HG03108 (cell line): ENCODE measurements around the gene NRIP3.
"Not testable (repeated sequence)": the region's sequence is repeated elsewhere in the genome, so short reads cannot be mapped to it uniquely, and the experiment has no call there.

ENCODE experiments used
- ATAC-seq: cut with Tn5 transposase; IDR thresholded peaks from one replicate; pipeline ENCODE4 v1.9.1; 2021; ENCODE audit warnings: moderate library complexity; ENCODE audit not compliant: unreplicated experiment

NRIP3 gene

DNA sequence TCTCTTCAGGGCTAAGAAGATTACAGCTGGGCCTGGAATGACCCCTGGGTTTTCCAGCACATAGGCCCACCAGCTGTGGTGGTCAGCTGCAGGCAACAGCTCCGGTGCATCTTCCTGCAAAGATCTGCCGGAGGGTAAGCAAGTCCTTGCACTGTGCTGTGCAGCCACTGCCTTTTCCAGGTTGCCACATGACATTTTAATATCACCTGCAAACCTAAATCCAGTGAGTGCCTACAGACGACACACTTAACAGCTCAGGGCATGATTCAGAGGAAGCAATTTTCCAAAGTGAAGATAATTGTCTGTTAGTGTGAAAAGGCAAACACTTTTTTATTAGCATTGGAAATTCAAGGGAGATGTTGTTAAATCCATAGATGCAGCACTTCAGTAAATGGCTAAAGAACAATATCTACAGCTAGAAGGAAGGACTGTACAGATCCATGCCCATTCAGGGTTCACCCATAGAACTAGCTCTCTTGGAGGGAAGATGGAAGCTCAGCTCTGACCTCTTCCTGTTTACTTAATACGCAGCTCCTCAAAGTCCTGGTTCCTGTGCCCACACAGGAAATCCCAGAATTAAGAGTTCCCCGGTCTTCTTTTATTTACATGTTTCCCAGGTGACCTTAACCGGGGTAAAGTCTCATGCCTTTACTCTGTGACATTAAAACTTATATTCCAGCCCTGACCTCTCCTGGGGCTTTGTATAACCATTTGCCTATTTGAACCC lies 13.3 kb upstream of the NRIP3 start:
- ATAC-seq = no peak

DNA sequence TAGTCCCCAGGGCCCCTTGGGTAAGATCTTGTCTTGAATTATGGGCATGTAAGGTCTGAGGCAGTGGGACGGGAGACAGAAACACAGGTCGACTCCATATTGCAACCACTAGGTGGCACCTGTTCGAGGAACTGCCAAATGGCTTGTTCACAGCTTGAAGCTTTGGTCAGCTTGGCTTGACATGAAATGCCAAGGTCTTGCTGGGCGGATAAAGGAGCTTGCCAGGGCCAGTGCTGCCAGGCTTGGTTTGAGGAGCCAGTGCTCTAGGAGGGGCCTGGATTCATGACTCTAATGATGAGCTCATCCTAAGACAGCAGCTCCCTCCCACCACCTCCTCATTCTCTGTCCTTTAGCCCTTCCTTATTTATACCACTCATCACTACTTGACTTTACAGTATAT lies 11.9 kb upstream of the NRIP3 start:
- peak; percentile 65 for ATAC-seq

DNA sequence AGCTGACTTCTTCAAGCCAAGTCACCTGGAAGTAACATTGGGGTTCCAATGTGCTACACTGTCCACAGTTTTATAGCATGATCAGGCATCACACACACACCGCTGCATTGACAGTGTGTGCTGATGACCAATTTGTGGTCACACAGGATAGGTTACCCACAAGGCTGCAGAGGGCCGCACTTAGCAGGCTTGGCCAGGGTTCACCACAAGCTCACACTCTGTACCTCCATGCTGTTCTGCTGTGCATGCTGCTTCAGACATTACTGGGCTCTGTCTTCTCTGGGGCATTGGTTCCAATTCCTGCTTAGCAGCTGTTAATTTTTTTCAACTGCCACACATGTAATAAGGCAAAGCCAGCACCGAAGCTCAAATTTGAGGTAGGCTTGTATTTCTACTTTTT lies 11.0 kb upstream of the NRIP3 start:
- no peak for ATAC-seq

DNA sequence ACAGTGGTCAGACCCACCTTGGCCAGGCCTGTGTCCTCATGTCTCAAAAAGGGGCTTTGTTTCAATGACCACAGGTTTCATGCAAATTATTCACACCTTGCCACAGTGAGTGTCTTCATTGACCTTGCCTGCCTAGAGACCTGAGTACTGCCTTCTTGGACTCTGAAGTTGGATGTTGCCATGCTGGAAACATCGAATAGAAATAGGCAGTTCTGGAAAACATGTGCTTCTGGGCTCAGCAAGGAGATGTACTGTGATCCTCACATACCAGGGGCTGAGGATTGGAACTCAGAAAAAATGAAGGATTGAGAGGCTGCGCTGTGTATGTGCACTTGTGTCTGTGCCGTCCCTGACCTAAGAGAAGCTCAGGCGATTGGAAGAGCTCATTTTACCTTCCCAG lies 9.6 kb upstream of the NRIP3 start:
- no peak for ATAC-seq

DNA sequence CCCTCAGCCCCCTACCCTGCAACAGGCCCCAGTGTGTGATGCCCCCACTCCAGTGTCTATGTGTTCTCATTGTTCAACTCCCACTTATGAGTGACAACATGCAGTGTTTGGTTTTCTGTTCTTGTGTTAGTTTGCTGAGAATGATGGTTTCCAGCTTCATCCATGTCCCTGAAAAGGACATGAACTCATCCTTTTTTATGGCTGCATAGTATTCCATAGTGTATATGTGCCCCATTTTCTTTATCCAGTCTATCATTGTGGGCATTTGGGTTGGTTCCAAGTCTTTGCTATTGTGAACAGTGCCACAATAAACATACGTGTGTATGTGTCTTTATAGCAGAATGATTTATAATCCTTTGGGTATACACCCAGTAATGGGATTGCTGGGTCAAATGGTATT lies 5.7 kb upstream of the NRIP3 start:
- ATAC-seq = not testable (repeated sequence)

DNA sequence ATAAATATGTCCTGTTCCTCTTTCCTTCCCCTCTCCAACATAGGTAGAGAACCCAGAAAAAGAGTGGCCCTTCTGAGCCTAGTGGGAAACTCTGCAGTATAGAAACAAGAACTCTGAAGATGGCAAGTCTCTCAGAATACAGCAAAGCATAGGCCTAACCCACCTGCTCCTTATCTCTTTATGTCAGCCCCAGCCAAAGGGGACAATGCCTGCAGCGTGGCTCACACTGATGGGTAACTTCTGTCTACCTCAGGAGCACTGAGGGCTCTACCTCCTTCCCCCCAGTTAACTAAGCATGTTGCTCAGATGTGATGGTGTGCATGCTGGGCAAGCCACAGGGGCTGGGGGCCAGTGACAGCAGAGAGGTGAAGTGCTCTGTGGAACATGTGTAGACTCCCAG lies 4.9 kb upstream of the NRIP3 start:
- no peak for ATAC-seq

DNA sequence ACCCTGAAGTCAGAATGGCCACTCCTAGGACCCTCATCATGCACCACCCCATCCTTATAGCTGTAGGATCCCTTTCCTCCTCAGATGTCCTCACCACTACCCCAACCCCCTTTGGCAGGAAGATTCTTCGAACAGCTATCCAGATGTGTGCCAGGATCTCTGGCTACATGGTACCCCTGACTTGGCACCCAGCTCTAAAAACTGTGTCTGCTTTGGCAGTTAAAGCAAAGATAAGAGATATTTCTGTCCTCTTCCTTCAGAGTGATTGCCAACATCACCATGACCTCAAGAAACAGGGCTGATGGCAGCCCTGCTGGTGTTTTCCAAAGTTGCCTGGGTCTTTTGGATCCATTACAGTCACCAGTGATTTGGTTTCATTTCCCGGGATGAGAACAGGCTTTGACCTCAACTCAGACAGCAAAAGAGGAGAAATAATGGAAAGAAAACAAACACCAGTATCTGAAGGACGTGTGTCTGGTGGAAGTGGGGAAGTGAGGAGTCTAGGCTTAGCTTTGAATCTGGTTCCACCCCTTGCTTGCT lies 4.3 kb upstream of the NRIP3 start:
- ATAC-seq = no peak

DNA sequence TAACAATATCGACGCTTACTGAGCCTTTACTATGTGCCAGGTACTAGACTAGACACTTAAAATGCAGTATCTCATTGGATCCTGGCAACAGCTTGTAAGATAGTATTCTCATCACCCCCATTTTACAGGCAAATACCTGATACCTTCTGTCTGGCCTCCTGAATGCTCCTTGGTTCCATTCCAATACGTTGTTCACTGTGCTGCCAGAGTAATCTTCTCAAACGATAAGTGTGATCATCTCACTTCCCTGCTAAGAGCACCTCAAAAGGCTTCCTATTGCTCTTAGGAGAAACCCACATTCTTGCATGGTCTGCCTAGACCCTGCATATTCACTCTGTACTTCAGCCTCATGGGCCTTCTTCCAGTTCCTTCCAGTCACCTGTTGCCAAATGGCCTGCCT lies 1.3 kb upstream of the NRIP3 start:
- no peak for ATAC-seq

DNA sequence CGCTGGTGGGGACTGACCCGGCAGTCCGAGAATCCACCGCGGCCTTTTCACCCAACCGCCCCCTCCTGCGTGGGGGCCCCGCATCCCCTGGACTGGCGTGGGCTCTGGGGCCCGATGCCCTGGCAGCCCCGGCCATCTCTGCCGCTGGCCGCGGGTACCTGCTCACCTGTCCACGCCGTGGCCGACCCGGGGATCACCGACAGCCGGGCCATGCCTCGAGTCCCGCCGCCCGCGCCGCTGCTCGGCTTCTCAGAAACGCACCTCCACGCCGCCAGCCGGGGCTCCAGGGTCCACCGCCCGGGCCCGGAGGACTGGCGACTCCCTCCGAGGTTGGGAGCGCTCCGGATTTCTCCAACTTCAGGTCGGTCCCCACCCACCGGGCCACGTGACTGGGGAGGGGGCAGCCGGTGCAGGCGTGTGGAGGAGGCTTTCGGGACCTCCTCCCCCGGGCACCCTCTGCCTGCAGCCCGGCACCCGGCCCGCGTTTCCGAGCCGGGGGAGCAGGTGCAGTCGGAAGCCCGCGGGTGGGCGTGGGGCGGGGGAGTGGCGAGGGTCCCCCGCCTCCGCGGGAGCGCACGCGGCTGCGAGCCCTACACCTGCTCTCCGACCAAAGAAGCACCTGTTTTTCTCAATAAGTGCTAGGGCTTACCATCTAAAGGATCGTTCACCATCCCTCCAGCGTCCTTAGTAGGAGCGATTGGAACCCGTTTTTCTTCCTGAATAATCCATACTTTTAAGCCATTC lies 554 bp upstream of the NRIP3 start:
- ATAC-seq = no peak

DNA sequence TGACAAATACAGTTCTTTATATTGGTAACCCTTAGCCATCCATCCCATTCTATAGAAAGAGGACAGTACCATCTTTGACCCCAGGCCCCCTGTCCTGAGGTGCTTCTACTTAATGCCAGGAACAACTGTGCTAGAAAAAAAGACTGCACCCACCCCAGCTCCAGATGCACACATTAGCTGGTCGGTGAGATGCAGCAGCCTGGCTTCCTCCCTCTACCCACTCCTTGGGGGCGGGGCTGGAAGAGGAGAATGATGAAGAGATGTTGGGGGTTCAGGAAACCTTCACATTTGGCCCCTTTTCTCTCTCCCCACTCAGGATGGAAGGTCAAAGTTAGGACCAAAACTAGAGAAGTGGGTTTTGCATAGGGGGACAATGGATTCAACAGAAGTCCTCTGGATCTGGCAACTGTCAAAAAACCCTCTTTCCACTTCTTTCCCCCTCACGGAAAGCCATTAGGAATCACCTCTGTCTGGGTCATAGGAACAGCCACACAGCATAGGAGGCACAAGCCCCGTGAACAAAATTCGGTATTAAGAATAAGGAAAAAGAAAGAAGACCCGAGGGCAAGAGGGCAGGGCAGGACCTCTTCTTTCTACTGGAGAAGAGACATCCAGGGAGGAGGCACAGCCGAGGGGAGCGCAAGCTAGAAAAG lies 755 bp downstream of the NRIP3 start:
- no peak for ATAC-seq

DNA sequence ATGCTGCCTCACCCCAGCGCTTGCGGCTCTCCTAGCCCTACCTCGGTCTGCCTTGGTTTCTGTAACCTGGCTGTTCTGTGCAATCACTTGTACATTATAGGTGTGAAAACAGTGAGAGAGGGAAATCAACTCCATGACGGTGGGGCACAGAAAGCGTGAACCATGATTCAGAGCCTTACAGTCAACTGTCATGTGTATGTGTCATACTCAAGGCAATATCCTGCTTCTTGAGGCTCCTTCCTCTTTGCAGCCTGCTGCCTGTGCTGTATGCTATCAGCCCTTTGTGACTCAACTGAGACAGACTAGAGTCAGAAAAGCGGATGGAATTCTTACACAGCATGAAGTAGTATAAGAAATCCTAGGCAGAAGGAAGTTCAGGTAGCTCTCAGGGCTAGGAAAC lies 2.1 kb downstream of the NRIP3 start:
- ATAC-seq = no peak

DNA sequence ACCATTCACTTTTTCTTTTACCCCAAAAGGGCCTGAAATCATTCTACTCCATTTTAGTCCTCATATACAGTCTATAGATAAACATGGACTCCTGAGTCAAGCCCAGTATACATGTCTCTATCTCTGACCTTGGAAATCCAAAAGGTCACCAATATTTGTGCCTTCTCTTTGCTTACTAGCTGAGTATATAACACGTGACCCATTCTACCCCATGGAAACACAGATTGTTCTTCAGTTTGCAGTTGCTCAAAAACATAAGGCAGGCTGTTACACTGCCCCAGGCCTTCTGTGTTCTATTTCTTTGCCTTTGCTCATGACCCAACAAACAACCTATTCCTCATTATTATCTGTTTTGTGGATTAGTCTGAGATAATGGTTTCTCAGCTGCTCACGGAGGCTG lies 5.8 kb downstream of the NRIP3 start:
- no peak for ATAC-seq

DNA sequence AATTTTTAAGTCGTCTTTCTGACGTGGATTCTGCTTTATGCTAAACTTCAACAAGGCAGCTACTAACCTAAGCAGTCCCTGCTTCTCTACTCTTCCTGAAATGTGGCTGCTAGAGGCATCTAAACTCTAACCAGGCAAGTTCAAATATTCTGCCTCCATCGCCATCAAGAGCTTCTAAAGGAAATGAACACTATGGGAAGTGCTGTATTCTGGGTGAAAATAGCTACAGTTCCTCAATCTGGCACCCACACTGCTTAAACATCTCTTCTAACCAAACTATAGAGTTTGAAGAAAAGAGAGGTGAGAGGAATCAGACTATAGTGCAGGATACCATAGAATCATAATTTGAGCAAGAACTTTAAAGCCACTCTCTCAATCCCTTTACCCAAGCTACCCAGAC lies 6.3 kb downstream of the NRIP3 start:
- no peak for ATAC-seq

DNA sequence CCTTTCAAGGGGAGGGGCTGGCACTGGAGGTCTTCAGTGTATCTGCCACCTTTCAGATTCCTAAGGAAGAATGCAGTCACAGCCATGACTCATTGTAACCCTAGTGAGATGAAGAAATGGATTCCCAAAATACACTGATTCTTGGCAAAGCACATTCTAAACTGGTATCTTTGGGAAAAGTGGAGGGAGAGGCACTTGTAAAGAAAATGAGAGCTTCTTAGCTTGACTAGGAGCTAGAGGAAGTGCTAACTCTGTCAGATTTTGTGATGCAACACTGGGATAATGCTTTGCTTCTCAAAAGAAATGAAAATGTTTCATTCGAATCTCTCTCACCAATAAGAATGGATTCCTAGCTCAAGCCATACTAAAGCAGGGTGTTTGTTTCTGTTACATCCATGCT lies 14.3 kb downstream of the NRIP3 start:
- ATAC-seq = no peak

DNA sequence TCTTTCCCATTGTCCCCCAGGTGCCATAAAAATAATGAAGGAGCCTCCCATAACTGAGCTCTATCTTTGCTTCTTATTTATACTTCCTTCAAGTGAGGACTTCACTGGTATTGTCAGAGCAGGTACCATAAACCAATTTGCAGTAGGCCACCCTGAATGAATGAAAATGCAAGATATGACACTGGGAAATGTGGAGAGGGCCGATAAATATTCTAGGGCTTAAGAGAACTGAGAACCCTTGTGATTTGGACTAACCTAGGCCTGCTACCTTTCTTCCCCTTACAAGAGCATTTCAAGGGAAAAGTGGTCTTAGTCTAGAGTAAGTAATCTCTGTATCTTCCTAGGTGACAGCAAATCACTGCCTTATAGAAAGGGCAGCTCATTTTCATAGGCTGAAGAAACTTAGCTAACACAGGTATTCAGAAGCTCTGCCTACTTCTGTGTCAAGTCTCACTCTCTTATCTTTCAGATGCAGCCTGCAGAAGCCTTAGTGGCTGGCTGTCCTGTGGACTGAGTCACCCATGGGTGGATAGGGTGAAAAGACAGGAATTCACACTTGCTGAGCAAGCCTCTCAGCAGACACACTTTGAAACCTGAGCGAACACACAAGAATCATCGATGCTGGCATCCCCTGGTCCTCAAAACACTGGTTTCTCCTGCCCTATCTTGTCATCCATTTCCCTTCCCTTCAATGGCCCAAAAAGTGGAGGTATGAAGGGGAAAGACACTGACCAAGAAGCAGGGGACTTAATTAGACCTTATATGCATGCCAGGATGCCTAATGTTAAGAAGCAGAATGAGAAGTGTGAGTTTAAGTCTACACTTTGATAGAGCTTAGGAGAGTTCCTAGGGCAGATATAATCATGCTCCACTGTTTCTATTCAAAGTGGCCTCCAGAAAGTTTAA lies 15.2 kb downstream of the NRIP3 start:
- ATAC-seq = no peak

DNA sequence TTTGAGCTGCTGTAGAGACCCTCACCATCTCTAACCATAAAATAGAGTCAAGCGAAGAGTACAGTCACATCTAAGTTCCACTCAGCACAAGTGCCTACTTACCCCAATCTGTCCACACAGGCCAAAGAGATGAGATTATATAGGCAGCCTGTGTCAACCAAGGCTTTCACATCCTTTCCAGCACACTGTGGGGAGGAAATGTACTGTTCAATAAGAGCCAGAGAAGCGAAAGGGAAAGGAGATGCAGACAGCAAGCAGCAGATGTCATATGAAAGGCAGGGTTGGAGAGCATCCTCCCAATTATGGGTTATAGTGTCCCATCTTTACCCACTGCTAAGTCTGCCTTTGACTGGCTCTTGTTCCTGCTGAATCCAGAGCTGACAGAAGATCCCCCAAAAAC lies 16.4 kb downstream of the NRIP3 start:
- ATAC-seq = no peak

DNA sequence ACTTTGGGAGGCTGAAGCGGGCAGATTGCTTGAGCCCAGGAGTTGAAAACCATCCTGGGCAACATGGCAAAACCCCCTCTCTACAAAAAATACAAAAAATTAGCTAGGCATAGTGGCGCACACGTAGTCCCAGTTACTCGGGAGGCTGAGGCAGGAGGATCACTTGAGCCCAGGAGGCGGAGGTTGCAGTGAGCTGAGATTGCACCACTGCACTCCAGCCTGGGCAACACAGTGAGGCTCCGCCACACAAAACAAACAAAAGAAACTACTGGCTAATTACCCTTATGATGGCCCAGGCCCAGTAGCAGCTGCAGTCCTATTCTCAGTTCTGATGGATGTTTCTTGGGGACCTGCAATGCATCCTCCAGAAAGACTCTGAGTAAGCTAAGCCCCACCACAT lies 17.0 kb downstream of the NRIP3 start:
- ATAC-seq = not testable (repeated sequence)

DNA sequence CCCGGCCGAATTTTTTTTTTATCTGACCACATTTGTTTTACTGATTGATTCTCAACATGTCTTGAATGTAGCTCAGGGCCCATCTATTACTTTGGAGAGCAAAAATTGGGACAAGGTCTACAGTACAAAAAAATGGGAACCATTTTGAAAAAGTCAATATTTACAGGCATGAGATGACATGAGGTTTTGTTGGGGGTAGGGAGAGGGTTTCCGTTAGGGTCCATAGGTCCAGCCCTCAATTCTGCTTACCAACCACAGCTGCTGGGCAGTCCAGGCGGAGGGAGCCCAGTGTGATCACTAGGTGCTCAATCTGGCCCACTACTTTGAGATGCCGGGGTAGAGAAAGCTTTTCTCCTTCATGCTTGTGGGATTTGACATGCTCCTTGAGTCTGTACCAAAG lies 18.3 kb downstream of the NRIP3 start:
- ATAC-seq = no peak

DNA sequence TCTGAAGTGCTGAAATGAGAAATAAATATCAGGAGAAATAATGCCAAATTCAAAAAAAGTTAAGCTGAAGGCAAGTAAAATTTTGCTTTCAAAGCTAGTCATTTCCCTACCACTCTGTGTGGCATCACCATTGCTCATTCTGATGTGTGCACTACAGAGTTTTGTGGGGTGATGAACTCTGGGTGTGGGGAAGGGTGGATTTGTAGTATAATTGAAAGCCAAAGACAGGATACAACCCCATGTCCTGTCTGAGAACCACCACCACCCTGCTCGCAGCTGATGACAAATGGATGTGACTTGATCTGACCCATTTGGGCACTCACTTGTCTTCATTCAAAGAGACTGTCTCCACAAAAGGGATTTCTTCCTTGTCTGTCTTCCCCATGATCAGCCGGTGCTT lies 20.2 kb downstream of the NRIP3 start:
- ATAC-seq = no peak

DNA sequence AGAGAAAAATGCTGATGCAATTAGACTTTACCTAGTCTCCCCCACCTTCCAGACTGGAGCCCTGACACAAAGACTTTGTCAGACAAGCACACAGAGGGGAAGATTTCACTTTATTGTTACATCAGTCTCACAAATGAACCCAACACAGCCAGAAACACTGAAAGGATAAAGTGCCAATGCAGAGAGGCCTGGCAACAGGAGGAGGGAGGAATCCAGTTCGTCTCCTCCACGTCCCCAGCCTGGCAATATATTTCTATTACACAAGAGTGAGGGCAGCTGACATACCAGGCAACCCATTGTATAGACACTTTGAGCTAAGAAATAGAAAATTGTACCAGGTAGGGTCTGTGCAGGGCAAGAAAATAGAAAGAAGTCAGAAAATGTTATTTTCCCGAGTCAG lies 23.3 kb downstream of the NRIP3 start:
- no peak for ATAC-seq

DNA sequence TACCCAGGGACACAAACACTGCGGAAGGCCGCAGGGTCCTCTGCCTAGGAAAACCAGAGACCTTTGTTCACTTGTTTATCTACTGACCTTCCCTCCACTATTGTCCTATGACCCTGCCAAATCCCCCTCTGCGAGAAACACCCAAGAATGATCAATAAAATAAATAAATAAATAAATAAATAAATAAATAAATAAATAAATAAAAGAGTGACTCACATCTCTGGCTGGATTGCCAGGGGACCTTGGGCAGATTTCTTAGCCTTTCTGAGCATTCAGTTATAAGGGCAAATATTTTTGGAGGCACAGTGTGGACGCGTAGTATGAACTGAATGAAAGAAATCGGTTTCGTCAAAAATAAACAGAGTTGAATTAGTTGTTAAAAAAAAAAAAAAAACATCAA lies 24.4 kb downstream of the NRIP3 start:
- ATAC-seq = not testable (repeated sequence)
